ENCODE results near the gene EFEMP2.

The EFEMP2 gene

GRCh38 chr11:65867284-65868071, 5.1 kb downstream of the EFEMP2 start:
- Histone ChIP-seq H3K9me3 (ENCODE audit: control insufficient read depth, insufficient read depth, low read length) (no peaks in the 10 kb centered on the region), H3F3A (ENCODE audit: control insufficient read depth, insufficient read depth) (peaks cover 12% of the 10 kb centered on the region; the same call in 1 of the 2 replicates), H3K27ac (ENCODE audit: low read depth, low read length) (no peak overlapping the region), H3K4me2 (ENCODE audit: low read length) (no peak overlapping the region), H3K4me1 (ENCODE audit: control insufficient read depth, low read length) (peaks cover 23% of the 10 kb centered on the region), H3K4me3 (ENCODE audit: low read length) (no peak overlapping the region), H3K36me3 (ENCODE audit: control insufficient read depth, low read length) (peaks cover 45% of the 10 kb centered on the region), H3K27me3 (ENCODE audit: control insufficient read depth, low read length) (peaks cover 14% of the 10 kb centered on the region), H3K9me2 (replicated peaks; ENCODE audit: control insufficient read depth, low read length) (no peaks in the 10 kb centered on the region), H4K20me1 (ENCODE audit: control insufficient read depth, insufficient read depth, low read depth, low read length) (no peaks in the 10 kb centered on the region; the same call in 1 of the 2 replicates), H3K79me2 (ENCODE audit: control insufficient read depth, low read length) (peaks cover 4% of the 10 kb centered on the region)
- TF ChIP-seq EZH2phosphoT487 (IDR thresholded peaks at IDR 0.05; ENCODE audit: borderline replicate concordance, low read length) (no peak), CTCF (IDR thresholded peaks at IDR 0.05; ENCODE audit: low read depth, low read length, poor library complexity, severe bottlenecking) (no peak)

GRCh38 chr11:65866509-65867283, 5.9 kb downstream of the EFEMP2 start:
- no peak overlapping the region for H3K4me2 ChIP-seq (ENCODE audit: low read length)
- no peaks in the 10 kb centered on the region; the same call in 1 of the 2 replicates for H4K20me1 ChIP-seq (ENCODE audit: control insufficient read depth, insufficient read depth, low read depth, low read length)
- no peak overlapping the region for H3K4me3 ChIP-seq (ENCODE audit: low read length)
- peaks cover 10% of the 10 kb centered on the region for H3K27me3 ChIP-seq (ENCODE audit: control insufficient read depth, low read length)
- no peaks in the 10 kb centered on the region for H3K9me2 ChIP-seq (replicated peaks; ENCODE audit: control insufficient read depth, low read length)
- peaks cover 12% of the 10 kb centered on the region for H3K79me2 ChIP-seq (ENCODE audit: control insufficient read depth, low read length)
- H3K27ac ChIP-seq (ENCODE audit: low read depth, low read length), result no peak overlapping the region
- no peaks in the 10 kb centered on the region for H3K9me3 ChIP-seq (ENCODE audit: control insufficient read depth, insufficient read depth, low read length)
- peaks cover 12% of the 10 kb centered on the region; the same call in 1 of the 2 replicates for H3F3A ChIP-seq (ENCODE audit: control insufficient read depth, insufficient read depth)
- H3K36me3 ChIP-seq (ENCODE audit: control insufficient read depth, low read length), result peaks cover 52% of the 10 kb centered on the region
- TF ChIP-seq CTCF (IDR thresholded peaks at IDR 0.05; ENCODE audit: low read depth, low read length, poor library complexity, severe bottlenecking) (no peak), EZH2phosphoT487 (IDR thresholded peaks at IDR 0.05; ENCODE audit: borderline replicate concordance, low read length) (no peak)
- peaks cover 27% of the 10 kb centered on the region for H3K4me1 ChIP-seq (ENCODE audit: control insufficient read depth, low read length)

- Histone ChIP-seq H4K20me1 (ENCODE audit: control insufficient read depth, insufficient read depth, low read depth, low read length) (no peaks in the 10 kb centered on the region; the same call in 1 of the 2 replicates), H3K36me3 (ENCODE audit: control insufficient read depth, low read length) (peaks cover 63% of the 10 kb centered on the region), H3K9me3 (ENCODE audit: control insufficient read depth, insufficient read depth, low read length) (no peaks in the 10 kb centered on the region), H3K4me3 (ENCODE audit: low read length) (no peak overlapping the region), H3K4me1 (ENCODE audit: control insufficient read depth, low read length) (peaks cover 22% of the 10 kb centered on the region), H3K27ac (ENCODE audit: low read depth, low read length) (no peak overlapping the region), H3K79me2 (ENCODE audit: control insufficient read depth, low read length) (peaks cover 22% of the 10 kb centered on the region), H3K9me2 (replicated peaks; ENCODE audit: control insufficient read depth, low read length) (no peaks in the 10 kb centered on the region), H3K27me3 (ENCODE audit: control insufficient read depth, low read length) (no peaks in the 10 kb centered on the region; the same call in 1 of the 2 replicates), H3K4me2 (ENCODE audit: low read length) (no peak overlapping the region), H3F3A (ENCODE audit: control insufficient read depth, insufficient read depth) (peaks cover 12% of the 10 kb centered on the region; the same call in 1 of the 2 replicates)
- TF ChIP-seq EZH2phosphoT487 (IDR thresholded peaks at IDR 0.05; ENCODE audit: borderline replicate concordance, low read length) (no peak), CTCF (IDR thresholded peaks at IDR 0.05; ENCODE audit: low read depth, low read length, poor library complexity, severe bottlenecking) (no peak)
Measured at GRCh38 chr11:65865550-65866172, 6.9 kb downstream of the EFEMP2 start.

Data from DOHH2 (cell line).